ENCODE data around the gene FLNA.
A peak's percentile ranks its signal among the peaks of the same experiment; 100 is the strongest.
"Not testable (repeated sequence)": the region's sequence is repeated elsewhere in the genome, so short reads cannot be mapped to it uniquely, and the experiment has no call there.

Gene FLNA

DNA sequence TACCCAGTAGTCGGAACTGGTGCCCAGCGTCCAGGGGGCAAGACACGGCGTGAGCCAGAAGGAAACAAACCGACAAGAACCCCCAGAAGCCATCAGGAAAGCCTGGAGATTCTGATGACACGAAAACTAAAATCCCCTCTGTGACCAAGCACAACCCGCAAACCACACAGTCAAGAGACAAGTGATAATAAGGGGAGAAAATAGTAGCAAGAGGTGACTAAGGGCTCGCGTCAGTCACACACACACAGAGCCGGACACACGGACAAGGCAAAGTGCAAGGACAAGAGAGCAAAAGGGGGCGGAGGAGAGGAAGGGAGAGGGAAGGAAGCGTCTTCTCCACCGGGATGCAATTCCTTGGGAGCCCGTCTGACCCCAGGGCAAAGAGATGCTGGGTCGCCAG, 14.2 kb upstream of the FLNA start:
- H3K9me3 Mint-ChIP-seq; H3K27me3 Mint-ChIP-seq; H3K4me3 Mint-ChIP-seq; H3K36me3 Mint-ChIP-seq; H3K27ac Mint-ChIP-seq; DNase-seq (ENCODE audit: low spot score in 2 of 2); H3K4me1 Mint-ChIP-seq: not testable (repeated sequence)
- peak; percentile 20 for ATAC-seq (ENCODE audit: low read depth)

DNA sequence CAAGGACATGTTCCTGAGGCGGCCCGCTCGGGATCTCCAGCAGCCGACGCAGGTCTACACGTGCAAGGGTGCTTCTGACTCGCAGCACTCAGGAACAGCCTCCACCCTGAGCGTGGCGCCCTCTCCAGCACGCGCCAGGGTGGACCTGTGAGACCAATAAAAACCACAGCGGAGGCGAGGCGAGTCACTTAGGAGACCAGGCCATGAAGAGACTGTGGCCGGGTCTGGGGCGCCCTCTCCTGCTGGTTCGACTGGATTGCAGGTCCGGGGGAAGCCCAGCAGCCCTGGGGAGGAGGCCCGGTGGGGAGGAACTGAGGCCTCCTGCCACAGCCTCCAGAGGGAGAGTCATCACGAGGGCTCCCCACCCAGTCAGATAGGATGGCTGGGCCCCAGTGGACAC, 13.7 kb upstream of the FLNA start:
- H3K36me3 Mint-ChIP-seq, H3K4me1 Mint-ChIP-seq: not testable (repeated sequence)

DNA sequence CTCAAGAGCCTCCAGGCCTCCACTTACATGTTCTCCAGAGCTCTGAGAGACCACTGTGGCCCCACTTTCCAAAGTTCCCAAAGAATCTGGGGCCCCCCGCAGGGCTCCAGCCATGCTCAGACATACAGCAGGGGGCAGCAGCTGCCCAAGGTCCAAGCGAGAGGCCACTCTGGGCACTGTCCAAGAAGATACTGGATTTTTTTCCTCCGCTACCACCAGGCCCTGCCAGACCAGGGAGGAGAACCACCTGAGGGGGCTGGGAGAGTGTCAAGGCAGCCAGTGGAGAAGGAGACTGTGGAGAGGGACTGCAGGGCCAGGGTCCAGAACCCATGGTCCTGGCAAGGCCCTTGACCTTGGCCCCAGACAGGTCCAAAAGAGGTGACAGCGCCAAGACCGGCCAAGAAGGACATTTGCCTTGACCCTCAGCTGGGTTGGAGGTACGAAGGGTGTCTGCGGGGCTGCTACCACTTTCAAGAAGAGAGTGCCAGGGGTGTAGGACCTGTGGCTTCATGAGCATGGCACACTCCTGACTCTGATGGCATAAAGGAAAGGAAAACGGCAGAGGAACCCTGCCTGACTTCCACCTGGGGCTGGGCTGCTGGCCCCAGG, 10.0 kb upstream of the FLNA start:
- DNase-seq (ENCODE audit: low spot score in 2 of 2) (no peak), ATAC-seq (ENCODE audit: low read depth) (no peak)
- Mint-ChIP-seq H3K4me3 (no peak overlapping the region), H3K27ac (peak overlapping the region; percentile 50), H3K27me3 (no peaks in the 10 kb centered on the region), H3K36me3 (peaks cover 2% of the 10 kb centered on the region), H3K9me3 (no peaks in the 10 kb centered on the region), H3K4me1 (peaks cover 2% of the 10 kb centered on the region)

More for the DNA sequence above, 13.7 kb upstream of the FLNA start:
- peak; percentile 28 for ATAC-seq (ENCODE audit: low read depth)
- not testable (repeated sequence) for H3K27ac Mint-ChIP-seq; H3K9me3 Mint-ChIP-seq; H3K4me3 Mint-ChIP-seq; DNase-seq (ENCODE audit: low spot score in 2 of 2); H3K27me3 Mint-ChIP-seq

DNA sequence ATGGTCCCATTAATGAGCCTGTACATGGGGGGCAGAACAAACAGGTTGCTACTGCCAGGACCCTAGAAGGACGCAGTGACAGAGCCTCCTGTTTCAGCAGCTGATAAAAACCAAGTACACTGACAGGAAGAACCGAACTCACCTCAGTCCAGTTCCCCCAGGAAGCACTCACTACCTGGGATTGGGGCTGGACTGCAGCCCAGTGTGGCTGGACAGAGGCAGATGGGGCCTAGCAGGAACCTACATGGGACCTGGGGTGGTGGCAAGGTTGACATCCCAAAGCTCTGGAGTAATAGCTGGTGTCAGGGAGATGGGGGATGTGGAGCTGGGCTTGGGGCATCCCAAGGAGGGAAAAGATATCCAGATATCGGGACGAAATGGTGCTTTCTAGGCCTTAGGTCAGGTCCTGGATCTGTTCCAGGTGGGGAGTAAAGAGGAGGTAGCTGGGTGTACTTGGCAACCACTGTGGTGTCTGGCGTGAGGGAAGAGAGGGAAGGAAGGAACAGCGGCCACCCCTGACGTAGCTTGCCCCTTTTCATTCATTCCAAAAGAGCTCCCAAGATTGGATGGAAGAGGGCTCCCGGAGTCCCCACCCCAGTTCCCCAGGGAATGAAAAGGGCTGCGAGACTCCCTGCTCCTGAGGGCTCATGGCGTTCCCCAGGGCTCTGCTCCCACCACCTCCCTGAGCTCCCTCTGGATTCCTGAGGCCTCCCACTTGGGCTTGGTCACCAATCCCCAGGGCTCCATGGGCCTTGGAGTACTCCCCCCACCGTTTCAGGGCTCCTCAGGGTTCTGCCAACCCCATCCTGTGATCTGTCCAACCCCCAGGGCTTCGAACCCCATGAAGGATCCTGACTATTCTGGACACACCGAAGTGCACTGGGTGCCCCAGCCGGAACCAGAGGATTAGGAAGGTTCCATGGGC, 9.2 kb upstream of the FLNA start:
- Mint-ChIP-seq H3K27me3 (no peaks in the 10 kb centered on the region), H3K4me3 (no peak overlapping the region), H3K36me3 (peaks cover 2% of the 10 kb centered on the region), H3K27ac (peak overlapping the region; percentile 50), H3K9me3 (no peaks in the 10 kb centered on the region), H3K4me1 (peaks cover 2% of the 10 kb centered on the region)
- DNase-seq (ENCODE audit: low spot score in 2 of 2) (no peak), ATAC-seq (ENCODE audit: low read depth) (no peak)

DNA sequence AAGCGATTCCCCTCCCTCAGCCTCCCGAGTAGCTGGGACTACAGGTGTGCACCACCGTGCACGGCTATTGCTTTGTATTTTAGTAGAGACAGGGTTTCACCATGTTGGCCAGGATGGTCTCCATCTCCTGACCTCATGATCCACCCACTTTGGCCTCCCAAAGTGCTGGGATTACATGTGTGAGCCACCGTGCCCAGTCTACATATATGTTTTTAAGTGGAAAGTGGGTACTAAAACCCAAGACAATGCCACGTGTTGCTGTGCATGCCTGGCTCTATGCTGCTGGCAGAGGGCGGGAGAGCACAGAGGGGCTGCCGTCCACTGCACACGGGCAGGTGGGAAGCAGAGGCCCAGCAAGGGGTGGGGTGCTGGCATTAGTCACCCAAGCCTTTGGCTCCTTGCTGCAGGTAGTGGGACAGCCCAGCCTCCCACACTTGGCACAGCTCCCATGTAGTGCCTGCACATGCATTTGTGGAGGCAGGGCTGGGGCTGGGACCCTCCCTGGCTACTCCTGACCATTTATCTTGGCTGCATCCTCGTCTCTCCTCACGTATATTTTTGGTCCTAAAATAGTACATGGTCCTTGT, 8.1 kb upstream of the FLNA start:
- no peak for DNase-seq (ENCODE audit: low spot score in 2 of 2)
- H3K4me1 Mint-ChIP-seq, result peaks cover 2% of the 10 kb centered on the region
- H3K27ac Mint-ChIP-seq, result peak overlapping the region; percentile 31
- peaks cover 2% of the 10 kb centered on the region for H3K36me3 Mint-ChIP-seq
- H3K27me3 Mint-ChIP-seq, result no peaks in the 10 kb centered on the region
- no peaks in the 10 kb centered on the region for H3K9me3 Mint-ChIP-seq
- ATAC-seq (ENCODE audit: low read depth), result no peak
- H3K4me3 Mint-ChIP-seq, result no peak overlapping the region

DNA sequence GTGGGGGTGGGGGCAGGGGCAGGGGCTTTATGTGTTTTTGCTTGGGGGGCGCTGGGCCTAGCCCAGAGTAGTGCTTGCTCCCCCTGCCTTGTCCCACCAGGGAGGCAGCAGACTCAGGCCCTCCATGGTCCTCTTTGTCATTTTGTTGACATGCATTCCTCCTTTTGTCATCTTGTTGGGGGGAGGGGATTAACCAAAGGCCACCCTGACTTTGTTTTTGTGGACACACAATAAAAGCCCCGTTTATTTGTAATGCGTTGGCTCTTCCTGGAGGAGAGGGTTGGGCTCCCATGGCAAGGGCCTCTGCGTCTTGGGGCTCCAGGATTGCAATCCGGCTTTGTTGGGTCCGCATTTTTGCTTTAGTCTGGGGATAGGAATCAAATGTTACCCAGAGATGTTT, 6.8 kb upstream of the FLNA start:
- Mint-ChIP-seq H3K9me3 (no peaks in the 10 kb centered on the region), H3K36me3 (peaks cover 2% of the 10 kb centered on the region), H3K4me3 (no peak overlapping the region), H3K4me1 (peaks cover 2% of the 10 kb centered on the region), H3K27ac (peak overlapping the region; percentile 64), H3K27me3 (no peaks in the 10 kb centered on the region)
- DNase-seq (ENCODE audit: low spot score in 2 of 2) (no peak), ATAC-seq (ENCODE audit: low read depth) (no peak)

DNA sequence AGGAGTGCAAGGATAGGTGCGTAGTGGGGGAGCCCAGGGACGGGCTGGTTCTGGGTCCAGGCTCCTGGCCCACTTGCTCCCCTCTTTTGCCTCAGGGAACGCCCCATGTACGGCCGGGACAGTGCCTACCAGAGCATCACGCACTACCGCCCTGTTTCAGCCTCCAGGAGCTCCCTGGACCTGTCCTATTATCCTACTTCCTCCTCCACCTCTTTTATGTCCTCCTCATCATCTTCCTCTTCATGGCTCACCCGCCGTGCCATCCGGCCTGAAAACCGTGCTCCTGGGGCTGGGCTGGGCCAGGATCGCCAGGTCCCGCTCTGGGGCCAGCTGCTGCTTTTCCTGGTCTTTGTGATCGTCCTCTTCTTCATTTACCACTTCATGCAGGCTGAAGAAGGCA, 6.4 kb upstream of the FLNA start:
- H3K4me3 Mint-ChIP-seq, result peak overlapping the region; percentile 82
- H3K9me3 Mint-ChIP-seq, result no peaks in the 10 kb centered on the region
- DNase-seq (ENCODE audit: low spot score in 2 of 2) (no peak), ATAC-seq (ENCODE audit: low read depth) (no peak)
- peak overlapping the region; percentile 64 for H3K27ac Mint-ChIP-seq
- no peaks in the 10 kb centered on the region for H3K27me3 Mint-ChIP-seq
- peaks cover 2% of the 10 kb centered on the region for H3K4me1 Mint-ChIP-seq
- H3K36me3 Mint-ChIP-seq, result peaks cover 2% of the 10 kb centered on the region

DNA sequence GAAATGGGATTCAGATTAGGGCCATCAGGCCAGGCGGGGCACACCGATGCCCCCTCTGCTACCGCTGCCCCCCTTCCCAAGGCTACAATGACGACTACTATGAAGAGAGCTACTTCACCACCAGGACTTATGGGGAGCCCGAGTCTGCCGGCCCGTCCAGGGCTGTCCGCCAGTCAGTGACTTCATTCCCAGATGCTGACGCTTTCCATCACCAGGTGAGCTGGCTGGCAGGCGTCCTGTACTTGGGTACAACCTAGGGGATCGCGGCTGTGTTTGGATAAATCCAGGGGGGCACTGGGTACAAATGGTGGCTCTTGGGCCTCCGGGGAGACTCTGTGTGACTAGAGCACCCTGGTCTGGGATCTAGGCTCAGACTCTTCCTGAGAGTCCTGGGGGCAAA, 5.7 kb upstream of the FLNA start:
- no peaks in the 10 kb centered on the region for H3K27me3 Mint-ChIP-seq
- no peaks in the 10 kb centered on the region for H3K9me3 Mint-ChIP-seq
- DNase-seq (ENCODE audit: low spot score in 2 of 2) (no peak), ATAC-seq (ENCODE audit: low read depth) (no peak)
- peak overlapping the region; percentile 90 for H3K27ac Mint-ChIP-seq
- H3K4me1 Mint-ChIP-seq, result peaks cover 2% of the 10 kb centered on the region
- peaks cover 2% of the 10 kb centered on the region for H3K36me3 Mint-ChIP-seq
- H3K4me3 Mint-ChIP-seq, result peak overlapping the region; percentile 82

DNA sequence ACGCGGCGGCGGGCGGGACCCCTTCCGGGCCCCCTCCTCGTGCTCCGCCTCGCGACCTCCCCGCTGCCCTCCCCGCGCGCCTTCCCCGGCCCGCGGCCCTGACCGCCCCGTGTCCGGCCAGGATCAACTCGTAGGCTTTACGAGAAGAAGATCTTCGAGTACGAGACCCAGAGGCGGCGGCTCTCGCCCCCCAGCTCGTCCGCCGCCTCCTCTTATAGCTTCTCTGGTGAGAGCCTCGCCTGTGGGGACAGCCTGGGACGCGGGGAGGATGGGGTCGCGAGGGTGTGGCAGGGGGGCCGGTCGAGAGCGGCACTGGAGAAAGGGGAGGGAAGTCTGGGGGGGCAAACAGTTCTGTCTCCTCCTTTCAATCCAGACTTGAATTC, 5.1 kb upstream of the FLNA start:
- H3K36me3 Mint-ChIP-seq, result peaks cover 2% of the 10 kb centered on the region
- ATAC-seq (ENCODE audit: low read depth) (no peak), DNase-seq (ENCODE audit: low spot score in 2 of 2) (no peak)
- peaks cover 2% of the 10 kb centered on the region for H3K4me1 Mint-ChIP-seq
- H3K27me3 Mint-ChIP-seq, result no peaks in the 10 kb centered on the region
- H3K27ac Mint-ChIP-seq, result peak overlapping the region; percentile 90
- no peaks in the 10 kb centered on the region for H3K9me3 Mint-ChIP-seq
- H3K4me3 Mint-ChIP-seq, result peak overlapping the region; percentile 82

DNA sequence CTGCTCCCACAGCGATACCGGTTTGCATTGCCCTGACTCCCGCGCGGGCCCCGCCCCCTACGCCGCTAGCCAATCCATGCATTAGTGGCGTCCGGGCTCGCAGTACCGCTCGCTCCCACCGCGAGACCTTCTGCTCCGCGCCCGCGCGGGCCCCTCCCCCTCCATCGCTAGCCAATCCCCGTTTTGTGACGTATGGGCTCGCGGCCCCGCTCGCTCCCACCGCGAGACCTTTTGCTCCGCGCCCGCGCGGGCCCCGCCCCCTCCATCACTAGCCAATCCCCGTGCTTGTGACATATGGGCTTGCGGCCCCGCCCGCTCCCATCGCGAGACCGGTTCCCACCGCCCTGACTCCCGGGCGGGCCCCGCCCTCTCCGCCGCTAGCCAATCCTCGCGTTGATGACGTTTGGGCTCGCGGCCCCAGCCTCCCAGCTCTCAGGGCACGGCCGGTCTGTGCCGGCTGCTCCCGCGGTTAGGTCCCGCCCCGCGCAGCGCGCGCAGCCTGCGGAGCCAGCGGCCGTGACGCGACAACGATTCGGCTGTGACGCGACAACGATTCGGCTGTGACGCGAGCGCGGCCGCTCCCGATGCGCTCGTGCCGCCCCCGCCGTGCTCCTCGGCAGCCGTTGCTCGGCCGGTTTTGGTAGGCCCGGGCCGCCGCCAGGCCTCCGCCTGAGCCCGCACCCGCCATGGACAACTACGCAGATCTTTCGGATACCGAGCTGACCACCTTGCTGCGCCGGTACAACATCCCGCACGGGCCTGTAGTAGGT, 4.5 kb upstream of the FLNA start, which contains the start of gene EMD:
TSS of gene EMD (plus strand) at position 497 of the 770 bp plus-strand sequence. CDS start at position 687, 190 bp downstream.
- Mint-ChIP-seq H3K4me3 (peak within 1 kb of the TSS; percentile 83), H3K36me3 (peaks cover 2% of the 10 kb centered on the region), H3K27me3 (no peaks in the 10 kb centered on the region), H3K4me1 (peaks cover 2% of the 10 kb centered on the region), H3K9me3 (no peaks in the 10 kb centered on the region), H3K27ac (peak within 1 kb of the TSS; percentile 90)
- ATAC-seq (ENCODE audit: low read depth) (peak; percentile 73), DNase-seq (ENCODE audit: low spot score in 2 of 2) (peak; percentile 82 to 93)

DNA sequence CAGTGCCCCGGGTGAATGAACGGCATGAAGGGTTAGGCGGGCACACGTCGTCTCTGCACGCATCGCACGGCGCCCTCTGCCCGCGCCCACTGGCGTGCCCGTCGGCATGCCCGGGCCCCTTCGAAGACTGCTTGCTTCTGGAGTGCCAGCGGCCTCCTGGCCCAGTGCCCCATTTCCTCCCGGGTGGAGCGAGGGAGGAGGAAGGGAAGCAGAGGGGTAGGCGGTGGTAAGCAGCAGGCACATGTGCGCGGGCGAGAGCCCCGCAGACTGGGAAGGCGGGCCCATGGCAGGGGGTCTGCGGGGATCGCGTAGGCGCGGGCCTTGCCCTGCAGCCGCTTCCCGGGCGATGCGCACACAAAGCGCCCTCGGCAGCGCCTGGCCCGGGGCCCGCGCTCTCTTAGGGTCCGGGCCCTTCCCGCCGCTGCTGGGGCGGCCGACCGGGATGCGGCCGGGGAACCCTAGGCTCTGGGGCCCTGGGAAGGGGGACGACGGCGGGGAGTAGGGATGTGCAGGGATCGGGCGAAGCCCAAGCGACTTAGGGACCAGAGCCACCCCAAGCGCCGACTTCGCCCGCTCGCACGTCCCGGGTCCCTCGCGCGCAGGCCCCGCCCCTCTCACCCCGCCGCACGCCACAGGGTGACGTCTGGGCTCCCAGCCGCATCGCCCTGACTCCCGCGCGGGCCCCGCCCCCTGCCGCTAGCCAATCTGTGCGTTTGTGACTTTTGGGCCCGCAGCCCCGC, 3.8 kb upstream of the FLNA start:
- no peaks in the 10 kb centered on the region for H3K27me3 Mint-ChIP-seq
- DNase-seq (ENCODE audit: low spot score in 2 of 2), result peak; percentile 31 to 55

DNA sequence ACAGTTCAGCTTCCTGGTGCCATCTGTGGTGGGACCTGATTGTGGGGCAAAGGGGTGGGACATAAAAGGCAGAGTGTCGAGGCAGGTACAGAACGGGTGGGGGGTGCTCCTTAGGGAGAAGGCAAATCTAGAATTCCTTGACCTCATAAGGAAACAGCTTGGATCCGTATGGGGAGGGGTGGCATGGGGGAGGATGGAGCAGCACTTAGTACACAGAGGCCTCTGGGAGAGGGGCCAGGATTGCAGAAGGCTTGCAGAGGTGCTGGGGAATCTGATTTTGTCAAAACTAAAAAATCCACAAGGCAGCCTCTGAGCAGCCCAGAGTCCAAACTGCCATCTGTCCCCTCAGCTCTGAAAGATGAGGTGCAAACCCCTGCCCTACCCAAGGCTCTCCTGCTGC, 2.3 kb upstream of the FLNA start:
- no peaks in the 10 kb centered on the region for H3K27me3 Mint-ChIP-seq
- ATAC-seq (ENCODE audit: low read depth) (no peak), DNase-seq (ENCODE audit: low spot score in 2 of 2) (no peak)
- no peak overlapping the region for H3K27ac Mint-ChIP-seq
- peaks cover 7% of the 10 kb centered on the region for H3K4me1 Mint-ChIP-seq
- no peaks in the 10 kb centered on the region for H3K9me3 Mint-ChIP-seq
- H3K4me3 Mint-ChIP-seq, result no peak overlapping the region
- H3K36me3 Mint-ChIP-seq, result peaks cover 2% of the 10 kb centered on the region

More for the DNA sequence above, 3.8 kb upstream of the FLNA start:
- no peaks in the 10 kb centered on the region for H3K9me3 Mint-ChIP-seq
- ATAC-seq (ENCODE audit: low read depth), result no peak
- peak overlapping the region; percentile 90 for H3K27ac Mint-ChIP-seq
- H3K4me1 Mint-ChIP-seq, result peaks cover 2% of the 10 kb centered on the region
- H3K36me3 Mint-ChIP-seq, result peaks cover 2% of the 10 kb centered on the region
- H3K4me3 Mint-ChIP-seq, result peak overlapping the region; percentile 83

DNA sequence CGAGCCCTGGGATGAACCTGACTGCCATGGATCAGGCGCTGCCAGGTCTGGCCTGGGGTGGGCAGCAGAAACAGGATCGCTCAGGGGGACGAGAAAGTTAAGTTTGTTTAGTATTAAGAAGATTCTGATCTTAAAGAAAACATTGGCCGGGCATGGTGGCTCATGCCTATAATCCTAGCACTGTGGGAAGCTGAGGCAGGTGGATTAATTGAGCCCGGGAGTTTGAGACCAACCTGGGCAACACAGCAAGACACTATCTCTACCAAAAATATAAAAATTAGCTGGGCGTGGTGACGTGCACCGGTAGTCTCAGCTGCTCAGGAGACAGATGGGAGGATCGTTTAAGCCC, 696 bp upstream of the FLNA start:
- no peaks in the 10 kb centered on the region for H3K9me3 Mint-ChIP-seq
- H3K27ac Mint-ChIP-seq, result no peak overlapping the region
- no peak overlapping the region for H3K4me3 Mint-ChIP-seq
- H3K27me3 Mint-ChIP-seq, result no peaks in the 10 kb centered on the region
- no peaks in the 10 kb centered on the region for H3K36me3 Mint-ChIP-seq
- ATAC-seq (ENCODE audit: low read depth), result no peak
- DNase-seq (ENCODE audit: low spot score in 2 of 2), result no peak
- H3K4me1 Mint-ChIP-seq, result peaks cover 5% of the 10 kb centered on the region

All from memory B cell (primary cell).